ENCODE results near the gene JAML. TPM values are rescaled to one million over a fixed set of nuclear protein-coding genes. Genes with fewer than 3 reads are reported as not detected.

JAML gene
- total RNA-seq, 1 experiment from 2014 or later, result not detected

DNA sequence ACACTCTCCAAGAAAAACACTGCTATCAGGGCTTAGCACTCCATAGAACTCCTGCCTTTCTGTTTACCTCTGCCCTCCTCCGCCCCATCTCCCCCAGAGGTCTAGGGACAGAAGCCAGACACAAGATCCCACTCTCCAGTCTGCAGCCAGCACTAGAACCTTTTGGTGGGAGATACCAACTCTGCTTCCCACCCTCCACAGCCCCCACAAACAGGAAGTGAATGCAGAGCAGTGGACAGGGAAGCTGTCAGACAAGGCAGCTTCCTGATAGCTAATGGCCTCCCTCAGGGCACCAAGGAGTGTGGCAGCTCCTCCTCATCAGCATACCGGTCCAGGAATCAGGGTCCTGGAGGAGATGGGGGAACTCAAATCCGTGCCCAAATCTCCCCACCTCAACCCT is 77.3 kb downstream of the JAML start:
- H3K4me1 ChIP-seq, result no peaks in the 10 kb centered on the region
- H3K9me3 ChIP-seq (replicated peaks), result no peaks in the 10 kb centered on the region
- H3K4me3 ChIP-seq, result no peak overlapping the region
- H3K27me3 ChIP-seq, result peaks cover 7% of the 10 kb centered on the region; the same call in 1 of the 2 replicates
- no peak for DNase-seq
- no peak overlapping the region for H3K27ac ChIP-seq
- H3K36me3 ChIP-seq, result no peaks in the 10 kb centered on the region

DNA sequence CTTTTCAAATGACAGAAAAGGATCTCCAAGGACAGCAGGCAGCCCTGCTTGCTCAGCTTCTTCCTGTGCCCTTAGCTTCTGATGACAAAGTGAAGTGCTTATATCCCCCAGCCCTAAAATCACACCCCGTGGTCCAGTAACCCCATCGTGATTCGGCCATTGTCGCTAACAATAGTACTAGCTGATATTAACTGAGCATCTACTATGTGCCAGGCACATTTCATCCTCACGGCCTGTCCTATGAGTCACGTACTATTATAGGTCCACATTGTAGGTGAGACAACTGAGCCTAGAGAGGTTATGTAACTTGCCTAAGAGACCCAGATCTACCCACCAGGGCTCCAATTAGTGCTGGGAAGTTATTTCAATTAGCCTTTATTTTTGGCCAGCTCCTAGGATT is 78.3 kb downstream of the JAML start:
- Histone ChIP-seq H3K27ac (no peak overlapping the region), H3K4me1 (no peaks in the 10 kb centered on the region), H3K4me3 (no peak overlapping the region), H3K27me3 (peaks cover 2% of the 10 kb centered on the region; the same call in 1 of the 2 replicates), H3K9me3 (replicated peaks) (no peaks in the 10 kb centered on the region), H3K36me3 (no peaks in the 10 kb centered on the region)
- no peak for DNase-seq

DNA sequence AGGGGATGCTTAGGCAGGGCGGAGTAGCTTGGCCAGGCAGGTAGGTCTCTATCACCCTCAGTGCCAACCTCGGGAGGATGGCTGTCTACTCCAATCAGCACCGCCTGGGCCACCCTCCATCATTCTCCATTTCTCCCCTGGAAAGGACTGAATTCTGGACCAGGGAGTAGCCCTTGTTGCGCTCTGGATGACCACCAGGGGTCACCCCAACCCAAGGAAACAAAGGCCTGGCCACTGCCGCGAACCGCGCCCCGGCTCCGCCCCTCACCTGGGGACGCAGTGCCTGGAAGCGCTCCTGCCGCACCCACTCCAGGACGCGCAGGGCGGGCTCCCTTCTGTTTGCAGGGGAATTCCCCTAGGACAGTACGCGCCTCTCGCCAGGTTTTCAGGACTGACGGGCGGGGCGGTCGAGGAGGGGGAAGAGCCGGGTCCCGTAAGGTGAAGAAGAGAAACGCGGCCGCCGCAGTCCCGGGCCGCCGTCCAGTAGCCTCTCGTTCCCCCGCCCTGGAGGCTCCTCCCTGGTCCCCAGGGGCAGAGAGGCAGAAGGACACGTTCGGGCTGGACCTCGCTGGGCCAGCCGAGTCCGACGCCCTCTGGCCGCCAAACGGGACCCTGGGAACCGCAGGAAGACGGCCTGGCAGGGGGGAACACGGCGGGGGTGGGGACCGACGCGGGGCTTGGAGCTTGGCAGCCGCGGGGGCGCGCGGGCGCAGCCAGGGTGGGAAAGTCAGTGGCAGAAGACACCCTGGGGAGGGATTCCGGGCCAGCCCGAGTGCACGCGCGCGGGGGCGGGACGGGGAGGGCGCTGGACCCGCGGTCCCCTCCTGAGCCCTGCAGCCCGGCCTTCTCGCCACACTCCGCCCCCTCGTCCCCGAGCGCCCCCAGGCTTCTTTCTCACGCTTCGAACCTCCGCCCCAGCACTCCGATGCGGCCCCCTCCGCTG is 79.3 kb downstream of the JAML start:
- Histone ChIP-seq H3K27ac (no peak overlapping the region), H3K36me3 (no peaks in the 10 kb centered on the region), H3K4me3 (peak overlapping the region; percentile 49), H3K9me3 (replicated peaks) (no peaks in the 10 kb centered on the region), H3K27me3 (no peaks in the 10 kb centered on the region), H3K4me1 (no peaks in the 10 kb centered on the region)
- DNase-seq, result peak; percentile 48 to 78

DNA sequence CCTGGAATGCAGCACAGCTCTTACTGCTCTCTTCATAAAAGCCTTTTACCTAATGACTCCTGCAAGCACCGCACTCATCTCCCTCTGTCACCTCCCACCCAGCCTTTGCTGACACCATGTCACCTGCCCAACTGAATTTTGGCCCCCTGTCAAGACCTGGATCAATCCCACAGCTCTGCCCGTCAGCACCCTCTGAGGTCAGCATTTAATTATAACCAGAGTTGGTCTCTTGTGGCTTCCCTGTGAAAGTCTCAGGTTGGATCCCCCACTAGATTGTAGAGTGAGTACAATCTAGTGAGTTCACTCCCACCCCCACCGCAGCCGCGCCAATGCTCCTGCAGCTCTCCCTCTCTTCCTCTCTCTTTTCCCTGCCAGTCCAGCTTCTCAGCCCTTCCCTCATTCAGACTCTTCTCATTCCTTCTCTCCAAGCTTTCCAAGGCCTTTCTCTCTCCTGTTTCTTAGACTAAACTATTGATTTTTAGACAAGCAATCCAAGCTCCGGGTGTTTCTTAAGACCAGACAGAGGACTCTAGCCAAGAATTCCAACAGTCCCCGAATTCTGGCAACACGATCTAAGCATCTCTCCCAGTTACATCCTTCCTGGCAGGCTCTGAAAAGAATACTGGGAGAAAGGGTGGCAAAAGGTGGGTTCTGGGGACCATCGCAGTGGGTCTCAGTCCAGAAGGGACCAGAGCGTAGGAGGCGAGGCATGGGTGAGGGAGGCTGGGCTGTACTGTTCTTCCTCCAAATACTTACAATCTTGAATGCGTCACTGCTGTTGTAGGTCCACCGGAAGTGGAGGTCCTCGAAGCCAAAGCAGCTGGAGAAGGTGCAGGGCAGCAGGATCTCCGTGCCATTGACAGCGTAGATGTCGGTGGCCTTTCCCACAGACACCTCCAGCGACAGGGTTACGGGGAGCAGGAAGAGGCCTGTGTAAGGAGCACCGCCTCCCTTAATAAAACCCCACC is 80.2 kb downstream of the JAML start:
- DNase-seq, result no peak
- Histone ChIP-seq H3K27me3 (no peaks in the 10 kb centered on the region), H3K4me3 (no peak overlapping the region), H3K27ac (no peak overlapping the region), H3K4me1 (no peaks in the 10 kb centered on the region), H3K36me3 (no peaks in the 10 kb centered on the region), H3K9me3 (replicated peaks) (no peaks in the 10 kb centered on the region)

Other genes with a start within 250 kb of the JAML start
- gene IL10RA, start 238.6 kb downstream of the JAML start, total RNA-seq (2014; rRNA removed; shearing (Covaris generic)), result not detected in 2 replicates
- gene TMPRSS4, start 147.9 kb downstream of the JAML start, total RNA-seq (2014; rRNA removed; shearing (Covaris generic)), result not detected in 2 replicates
- not detected in 2 replicates for gene SMIM35, start 138.0 kb downstream of the JAML start, total RNA-seq (2014; rRNA removed; shearing (Covaris generic))
- gene SCN4B, start 72.2 kb downstream of the JAML start, total RNA-seq (2014; rRNA removed; shearing (Covaris generic)), result not detected in 2 replicates
- gene SCN2B, start 48.4 kb downstream of the JAML start, total RNA-seq (2014; rRNA removed; shearing (Covaris generic)), result not detected in 2 replicates
- gene MPZL3, start 27.4 kb upstream of the JAML start, total RNA-seq (2014; rRNA removed; shearing (Covaris generic)), result 0.10 and 0.12 TPM in 2 replicates
- gene MPZL2, start 39.3 kb upstream of the JAML start, total RNA-seq (2014; rRNA removed; shearing (Covaris generic)), result not detected in 2 replicates
- not detected in 2 replicates for gene CD3E, start 79.7 kb upstream of the JAML start, total RNA-seq (2014; rRNA removed; shearing (Covaris generic))
- not detected in 2 replicates for gene CD3D, start 117.7 kb upstream of the JAML start, total RNA-seq (2014; rRNA removed; shearing (Covaris generic))
- not detected in 2 replicates for gene CD3G, start 119.3 kb upstream of the JAML start, total RNA-seq (2014; rRNA removed; shearing (Covaris generic))
- gene UBE4A, start 134.6 kb upstream of the JAML start, total RNA-seq (2014; rRNA removed; shearing (Covaris generic)), result 32.8 and 34.7 TPM in 2 replicates
- gene ATP5MG, start 176.6 kb upstream of the JAML start, total RNA-seq (2014; rRNA removed; shearing (Covaris generic)), result 165 and 191 TPM in 2 replicates
- gene KMT2A, start 211.5 kb upstream of the JAML start, total RNA-seq (2014; rRNA removed; shearing (Covaris generic)), result 32.3 and 33.2 TPM in 2 replicates

Measured in SJCRH30 (cell line).